Fibroblast of skin of left quadriceps (primary cell): Measurements from ENCODE around the gene UNC5A.

Experiments
- DNase-seq, 2 experiments: peaks; one replicate each; pipeline ENCODE4 v3.0.0-alpha.2; 2013; ENCODE audit warnings: low read depth in 2 of 2

Gene UNC5A

GRCh38 chr5:176800024-176800423 is 10.3 kb upstream of the UNC5A start:
- DNase-seq = no peak

GRCh38 chr5:176802116-176802784 is 8.1 kb upstream of the UNC5A start:
- no peak for DNase-seq

GRCh38 chr5:176803068-176803942 is 7.1 kb upstream of the UNC5A start:
- no peak for DNase-seq

GRCh38 chr5:176803943-176804498 is 6.3 kb upstream of the UNC5A start:
- DNase-seq = peak in 1 of 2 experiments; percentile 3

- no peak for DNase-seq
These were observed 4.2 kb upstream of the UNC5A start for GRCh38 chr5:176806137-176806536.

- DNase-seq = no peak
These were observed 747 bp upstream of the UNC5A start for GRCh38 chr5:176809544-176810080.

GRCh38 chr5:176810687-176811501 is 535 bp downstream of the UNC5A start:
- DNase-seq = no peak

GRCh38 chr5:176812269-176813259 is 2.2 kb downstream of the UNC5A start:
- DNase-seq = no peak

GRCh38 chr5:176813587-176814312 is 3.4 kb downstream of the UNC5A start:
- no peak for DNase-seq

GRCh38 chr5:176814313-176814685 is 3.9 kb downstream of the UNC5A start:
- no peak for DNase-seq

GRCh38 chr5:176814836-176815438 is 4.6 kb downstream of the UNC5A start:
- DNase-seq = no peak

- no peak for DNase-seq
These were observed 5.8 kb downstream of the UNC5A start for GRCh38 chr5:176816043-176816745.

GRCh38 chr5:176816791-176817347 is 6.5 kb downstream of the UNC5A start:
- DNase-seq = no peak

GRCh38 chr5:176817369-176817840 is 7.0 kb downstream of the UNC5A start:
- DNase-seq = no peak

- no peak for DNase-seq
These were observed 7.5 kb downstream of the UNC5A start for GRCh38 chr5:176817841-176818377.

- DNase-seq = no peak
These were observed 8.2 kb downstream of the UNC5A start for GRCh38 chr5:176818391-176819098.

GRCh38 chr5:176819476-176819875 is 9.1 kb downstream of the UNC5A start:
- DNase-seq = no peak
